ENCODE measurements around the gene CTTN.
A peak's percentile ranks its signal among the peaks of the same experiment; 100 is the strongest.

Gene CTTN

GRCh38 chr11:70473873-70474690 lies 75.8 kb downstream of the CTTN start:
- Histone ChIP-seq H3K27me3 (ENCODE audit: control insufficient read depth, insufficient read depth, low read length) (no peaks in the 10 kb centered on the region), H3K4me1 (ENCODE audit: control insufficient read depth, insufficient read depth, low read length) (no peaks in the 10 kb centered on the region), H3K36me3 (ENCODE audit: insufficient read depth, low read length) (no peaks in the 10 kb centered on the region), H3K9me3 (replicated peaks; ENCODE audit: low read length) (no peaks in the 10 kb centered on the region), H3K4me2 (ENCODE audit: low read length) (no peak overlapping the region), H3K9ac (ENCODE audit: low read depth, low read length) (no peak overlapping the region), H3K4me3 (ENCODE audit: low read length) (no peak overlapping the region)

DNA sequence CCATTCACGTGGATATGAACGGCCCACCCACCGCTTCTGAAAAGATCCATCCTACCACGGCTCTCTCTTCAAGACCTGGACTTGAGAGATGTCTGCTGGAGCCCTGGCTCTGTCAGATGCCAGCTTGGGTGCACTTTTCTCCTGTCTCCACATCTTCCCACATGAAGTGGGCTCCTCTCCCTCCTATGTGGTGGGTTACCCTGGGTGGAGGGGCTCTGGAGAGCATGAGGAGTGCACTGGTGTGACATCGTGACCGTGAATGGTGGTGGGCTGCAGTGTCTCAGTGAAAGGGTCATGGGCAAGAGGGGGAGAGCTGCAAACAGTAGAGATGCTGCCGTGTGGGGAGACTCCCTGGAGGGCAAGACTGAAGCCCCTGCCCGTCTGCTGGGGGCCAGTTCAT lies 76.4 kb downstream of the CTTN start:
- H3K27me3 ChIP-seq (ENCODE audit: control insufficient read depth, insufficient read depth, low read length) = no peaks in the 10 kb centered on the region

DNA sequence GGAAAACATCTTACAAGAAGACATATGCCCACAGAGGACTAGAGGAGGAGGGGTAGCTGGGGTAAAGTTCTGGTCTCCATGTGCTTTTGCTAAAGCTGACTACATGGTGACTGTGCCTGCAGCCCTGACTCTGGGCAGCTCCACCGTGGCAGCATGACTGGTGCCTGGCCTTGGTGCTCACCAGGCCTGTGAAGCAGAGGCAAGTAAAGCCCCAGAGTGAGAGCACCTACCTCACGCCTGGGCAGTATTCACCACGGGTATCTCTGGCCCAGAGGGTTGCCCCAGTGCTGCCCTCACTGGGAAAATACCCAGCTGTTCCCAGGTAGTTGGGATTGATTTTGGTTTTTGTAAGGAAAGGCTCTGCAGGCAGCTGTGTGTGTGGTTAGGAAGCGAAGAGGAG lies 78.3 kb downstream of the CTTN start:
- no peak overlapping the region for H3K9ac ChIP-seq (ENCODE audit: low read depth, low read length)
- H3K36me3 ChIP-seq (ENCODE audit: insufficient read depth, low read length) = no peaks in the 10 kb centered on the region
- no peak overlapping the region for H3K4me3 ChIP-seq (ENCODE audit: low read length)
- no peak overlapping the region for H3K4me2 ChIP-seq (ENCODE audit: low read length)
- peaks cover 1% of the 10 kb centered on the region for H3K4me1 ChIP-seq (ENCODE audit: control insufficient read depth, insufficient read depth, low read length)
- H3K9me3 ChIP-seq (replicated peaks; ENCODE audit: low read length) = no peaks in the 10 kb centered on the region
- H3K27me3 ChIP-seq (ENCODE audit: control insufficient read depth, insufficient read depth, low read length) = peaks cover 7% of the 10 kb centered on the region

More for the DNA sequence above, 76.4 kb downstream of the CTTN start:
- no peak overlapping the region for H3K4me3 ChIP-seq (ENCODE audit: low read length)
- no peaks in the 10 kb centered on the region for H3K4me1 ChIP-seq (ENCODE audit: control insufficient read depth, insufficient read depth, low read length)
- H3K9ac ChIP-seq (ENCODE audit: low read depth, low read length) = no peak overlapping the region
- no peaks in the 10 kb centered on the region for H3K36me3 ChIP-seq (ENCODE audit: insufficient read depth, low read length)
- H3K4me2 ChIP-seq (ENCODE audit: low read length) = no peak overlapping the region
- H3K9me3 ChIP-seq (replicated peaks; ENCODE audit: low read length) = no peaks in the 10 kb centered on the region

DNA sequence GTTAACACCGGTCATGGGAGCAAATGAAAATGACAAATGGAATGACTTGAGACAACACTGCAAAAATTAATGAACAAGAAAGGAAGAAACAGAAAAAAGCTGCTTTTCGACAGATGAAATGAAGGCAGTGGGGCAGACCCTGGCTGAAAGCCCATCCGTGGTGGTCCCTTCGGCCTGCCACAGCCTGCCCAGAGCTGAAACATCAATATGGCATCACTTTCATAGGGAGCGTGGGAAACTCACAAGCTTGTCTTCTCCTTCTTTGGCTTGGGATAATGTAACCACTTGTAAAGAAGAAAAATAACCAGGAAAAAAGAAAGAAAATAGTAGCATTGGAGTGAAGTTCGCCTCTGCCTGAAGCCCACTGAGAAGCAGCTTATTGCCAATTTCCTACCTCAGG lies 78.8 kb downstream of the CTTN start:
- Histone ChIP-seq H3K4me3 (ENCODE audit: low read length) (no peak overlapping the region), H3K36me3 (ENCODE audit: insufficient read depth, low read length) (no peaks in the 10 kb centered on the region), H3K9me3 (replicated peaks; ENCODE audit: low read length) (no peaks in the 10 kb centered on the region), H3K4me1 (ENCODE audit: control insufficient read depth, insufficient read depth, low read length) (peaks cover 6% of the 10 kb centered on the region), H3K4me2 (ENCODE audit: low read length) (no peak overlapping the region), H3K9ac (ENCODE audit: low read depth, low read length) (no peak overlapping the region), H3K27me3 (ENCODE audit: control insufficient read depth, insufficient read depth, low read length) (peaks cover 7% of the 10 kb centered on the region)

DNA sequence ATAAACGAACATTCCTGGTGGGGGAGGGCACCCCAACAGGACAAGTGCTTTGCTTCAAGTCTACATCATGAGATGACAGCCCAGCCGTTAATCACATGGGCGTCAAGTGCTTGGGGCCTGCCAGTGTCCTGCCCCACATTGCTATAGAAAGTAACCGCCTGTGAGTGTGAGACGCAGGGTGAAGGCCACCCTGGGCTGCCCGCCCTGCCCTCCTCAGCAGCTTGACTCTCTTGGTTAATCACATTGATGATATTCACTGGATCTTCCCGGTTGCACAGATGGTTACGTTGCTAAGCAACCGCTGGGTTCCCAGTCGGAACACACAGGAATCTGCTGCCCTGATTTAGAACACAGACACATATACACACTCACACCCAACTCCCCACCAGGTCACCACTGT lies 79.3 kb downstream of the CTTN start:
- H3K4me3 ChIP-seq (ENCODE audit: low read length) = no peak overlapping the region
- no peaks in the 10 kb centered on the region for H3K9me3 ChIP-seq (replicated peaks; ENCODE audit: low read length)
- peaks cover 7% of the 10 kb centered on the region for H3K27me3 ChIP-seq (ENCODE audit: control insufficient read depth, insufficient read depth, low read length)
- H3K4me1 ChIP-seq (ENCODE audit: control insufficient read depth, insufficient read depth, low read length) = peaks cover 11% of the 10 kb centered on the region
- no peak overlapping the region for H3K9ac ChIP-seq (ENCODE audit: low read depth, low read length)
- no peaks in the 10 kb centered on the region for H3K36me3 ChIP-seq (ENCODE audit: insufficient read depth, low read length)
- H3K4me2 ChIP-seq (ENCODE audit: low read length) = no peak overlapping the region

DNA sequence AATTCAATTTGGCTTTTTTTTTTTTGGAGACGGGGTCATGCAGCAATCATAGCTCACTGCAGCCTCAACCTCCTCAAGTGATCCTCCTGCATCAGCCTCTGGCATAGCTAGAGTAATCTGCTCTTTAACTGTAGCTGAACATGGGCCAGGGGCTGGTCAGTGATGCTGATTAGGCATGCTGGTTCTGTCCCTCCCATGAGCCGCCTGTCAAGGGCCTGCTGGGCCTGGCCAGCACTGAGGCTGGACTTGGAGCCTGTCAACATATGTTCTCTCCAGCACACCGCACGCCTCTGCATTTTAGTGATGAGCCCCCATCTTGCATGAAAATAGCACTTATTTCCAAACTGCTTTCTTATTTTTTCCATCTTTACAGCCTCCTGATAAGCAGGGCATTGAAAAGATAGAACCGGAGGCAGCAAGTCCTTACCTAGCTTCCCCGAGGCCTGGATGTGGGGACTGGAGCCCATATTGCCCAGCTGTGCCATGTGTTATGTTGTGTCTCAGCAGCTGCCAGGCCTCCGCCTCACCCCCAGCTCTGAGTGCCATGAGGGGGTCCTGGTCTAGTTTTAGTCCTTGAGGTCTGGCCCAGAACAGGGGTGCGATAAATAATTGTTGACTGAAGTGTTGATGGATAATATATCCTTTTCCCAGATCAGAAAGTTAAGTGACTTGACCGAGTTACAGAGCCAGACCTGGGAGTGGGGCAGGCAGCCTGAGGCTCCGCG lies 80.0 kb downstream of the CTTN start:
- Histone ChIP-seq H3K36me3 (ENCODE audit: insufficient read depth, low read length) (no peaks in the 10 kb centered on the region), H3K9me3 (replicated peaks; ENCODE audit: low read length) (no peaks in the 10 kb centered on the region), H3K4me3 (ENCODE audit: low read length) (no peak overlapping the region), H3K9ac (ENCODE audit: low read depth, low read length) (no peak overlapping the region), H3K4me1 (ENCODE audit: control insufficient read depth, insufficient read depth, low read length) (peaks cover 18% of the 10 kb centered on the region), H3K4me2 (ENCODE audit: low read length) (no peak overlapping the region), H3K27me3 (ENCODE audit: control insufficient read depth, insufficient read depth, low read length) (peaks cover 7% of the 10 kb centered on the region)

DNA sequence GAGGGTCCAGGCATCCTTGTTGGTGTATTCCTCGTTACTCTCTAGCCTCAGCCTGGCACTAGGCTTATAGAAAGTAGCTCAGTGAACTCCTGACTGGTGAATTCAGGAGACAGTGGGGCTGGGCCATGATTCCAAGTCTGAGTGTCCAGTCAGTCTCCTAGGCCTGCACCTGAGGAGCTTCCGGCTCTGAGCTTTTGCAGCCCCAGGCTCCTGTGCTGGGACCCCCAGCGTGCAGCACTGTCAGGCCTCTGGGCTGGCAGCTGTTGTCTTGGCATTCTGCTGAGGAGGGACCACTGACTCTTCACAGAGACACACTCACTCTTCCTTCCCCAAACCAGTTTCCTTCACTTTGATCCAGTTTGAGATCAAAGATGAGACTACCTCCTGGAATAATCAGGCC lies 82.4 kb downstream of the CTTN start:
- Histone ChIP-seq H3K36me3 (ENCODE audit: insufficient read depth, low read length) (no peaks in the 10 kb centered on the region), H3K9me3 (replicated peaks; ENCODE audit: low read length) (no peaks in the 10 kb centered on the region), H3K4me3 (ENCODE audit: low read length) (no peak overlapping the region), H3K27me3 (ENCODE audit: control insufficient read depth, insufficient read depth, low read length) (peaks cover 7% of the 10 kb centered on the region), H3K9ac (ENCODE audit: low read depth, low read length) (no peak overlapping the region), H3K4me1 (ENCODE audit: control insufficient read depth, insufficient read depth, low read length) (peaks cover 22% of the 10 kb centered on the region), H3K4me2 (ENCODE audit: low read length) (no peak overlapping the region)

DNA sequence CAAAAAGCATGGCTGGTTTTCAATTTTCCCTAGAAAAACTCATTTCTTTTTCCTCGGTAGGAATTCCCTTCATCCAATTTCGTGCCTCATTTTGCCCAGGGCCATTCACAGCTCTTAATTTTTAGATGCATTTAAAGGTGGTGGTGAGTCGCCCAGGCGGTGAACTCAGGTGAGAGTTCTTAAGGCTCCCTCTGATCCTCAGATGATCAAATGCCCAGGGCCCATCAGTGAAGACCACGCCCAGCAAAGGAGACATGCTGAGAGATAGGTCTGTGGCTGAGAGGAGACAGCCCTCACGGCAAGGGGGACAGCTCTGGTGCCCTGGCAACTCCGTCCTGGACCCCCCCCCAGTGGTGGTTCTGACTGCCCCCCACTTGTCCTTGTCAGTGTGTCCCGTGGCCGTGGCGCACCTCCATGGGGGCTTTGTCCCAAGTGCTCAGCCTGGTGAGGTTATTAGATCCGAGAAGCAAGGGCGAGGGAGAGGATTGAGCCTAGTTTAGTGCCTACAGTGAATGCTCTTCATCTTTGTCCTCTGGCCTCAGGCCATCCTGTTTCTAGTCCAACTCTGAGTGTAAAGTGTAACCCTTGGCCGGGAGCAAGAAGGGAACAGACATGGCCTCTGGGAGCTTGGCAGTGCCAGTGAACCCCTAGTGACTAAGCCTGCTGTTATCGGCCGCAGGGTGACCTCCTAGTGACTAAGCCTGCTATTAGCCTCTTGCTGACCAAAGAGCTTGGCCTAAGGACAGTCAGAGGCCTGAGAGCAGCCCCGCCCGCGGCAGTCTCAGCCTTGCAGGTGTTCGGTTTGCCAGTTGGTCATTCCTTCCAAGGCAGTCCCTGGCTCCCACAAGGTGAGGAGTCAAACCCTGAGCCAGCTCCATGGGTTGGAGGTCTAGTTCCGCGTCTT lies 83.5 kb downstream of the CTTN start:
- no peak overlapping the region for H3K9ac ChIP-seq (ENCODE audit: low read depth, low read length)
- peaks cover 7% of the 10 kb centered on the region for H3K27me3 ChIP-seq (ENCODE audit: control insufficient read depth, insufficient read depth, low read length)
- no peaks in the 10 kb centered on the region for H3K36me3 ChIP-seq (ENCODE audit: insufficient read depth, low read length)
- peak overlapping the region; percentile 56 for H3K4me2 ChIP-seq (ENCODE audit: low read length)
- no peaks in the 10 kb centered on the region for H3K9me3 ChIP-seq (replicated peaks; ENCODE audit: low read length)
- H3K4me1 ChIP-seq (ENCODE audit: control insufficient read depth, insufficient read depth, low read length) = peaks cover 22% of the 10 kb centered on the region
- H3K4me3 ChIP-seq (ENCODE audit: low read length) = peak overlapping the region; percentile 18

DNA sequence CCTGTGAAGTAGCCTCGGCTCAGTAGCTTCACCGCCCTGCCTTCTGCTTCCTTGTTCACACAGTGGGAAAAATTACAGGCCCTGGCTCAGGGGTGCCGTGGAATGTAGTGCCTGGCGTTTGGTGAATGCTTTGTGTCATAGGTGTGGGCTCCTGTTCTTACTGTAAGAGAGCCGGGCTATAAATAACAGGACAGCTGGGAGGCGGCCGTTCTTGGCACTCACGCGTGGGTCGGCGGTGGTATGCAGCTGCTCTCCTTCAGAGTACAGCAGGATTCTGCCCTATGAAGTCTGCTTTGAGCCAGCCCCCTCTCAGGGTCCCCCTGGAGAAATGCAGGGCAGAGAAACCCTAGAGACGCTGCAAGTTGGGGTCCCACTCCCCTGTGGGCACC lies 84.2 kb downstream of the CTTN start:
- Histone ChIP-seq H3K9ac (ENCODE audit: low read depth, low read length) (no peak overlapping the region), H3K9me3 (replicated peaks; ENCODE audit: low read length) (no peaks in the 10 kb centered on the region), H3K4me2 (ENCODE audit: low read length) (peak overlapping the region; percentile 56), H3K4me3 (ENCODE audit: low read length) (peak overlapping the region; percentile 18), H3K27me3 (ENCODE audit: control insufficient read depth, insufficient read depth, low read length) (peaks cover 7% of the 10 kb centered on the region), H3K36me3 (ENCODE audit: insufficient read depth, low read length) (no peaks in the 10 kb centered on the region), H3K4me1 (ENCODE audit: control insufficient read depth, insufficient read depth, low read length) (peaks cover 22% of the 10 kb centered on the region)

- no peak overlapping the region for H3K4me3 ChIP-seq (ENCODE audit: low read length)
- H3K27me3 ChIP-seq (ENCODE audit: control insufficient read depth, insufficient read depth, low read length) = peaks cover 7% of the 10 kb centered on the region
- H3K9me3 ChIP-seq (replicated peaks; ENCODE audit: low read length) = no peaks in the 10 kb centered on the region
- H3K36me3 ChIP-seq (ENCODE audit: insufficient read depth, low read length) = no peaks in the 10 kb centered on the region
- H3K9ac ChIP-seq (ENCODE audit: low read depth, low read length) = no peak overlapping the region
- peaks cover 22% of the 10 kb centered on the region for H3K4me1 ChIP-seq (ENCODE audit: control insufficient read depth, insufficient read depth, low read length)
- peak overlapping the region; percentile 56 for H3K4me2 ChIP-seq (ENCODE audit: low read length)
Measured at GRCh38 chr11:70483077-70483861, 84.9 kb downstream of the CTTN start.

DNA sequence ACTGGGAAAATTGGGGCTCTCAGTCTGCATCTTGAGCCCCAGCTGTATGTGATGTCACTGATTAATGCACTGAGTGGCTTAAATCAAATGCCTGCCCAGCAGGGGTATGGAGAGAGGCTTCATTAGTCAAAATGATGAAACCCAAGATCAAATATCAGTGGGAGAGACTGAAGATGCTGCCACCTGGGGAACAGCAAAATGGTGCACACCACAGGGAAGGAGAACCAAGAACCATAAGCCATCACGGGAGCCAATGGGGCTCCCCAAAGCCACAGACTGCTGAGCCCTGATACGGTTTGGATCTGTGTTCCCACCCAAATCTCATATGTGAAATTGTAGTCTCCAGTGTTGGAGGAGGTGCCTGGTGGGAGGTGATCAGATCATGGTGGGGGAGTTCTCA lies 85.6 kb downstream of the CTTN start:
- peaks cover 7% of the 10 kb centered on the region for H3K27me3 ChIP-seq (ENCODE audit: control insufficient read depth, insufficient read depth, low read length)
- peaks cover 22% of the 10 kb centered on the region for H3K4me1 ChIP-seq (ENCODE audit: control insufficient read depth, insufficient read depth, low read length)
- no peak overlapping the region for H3K9ac ChIP-seq (ENCODE audit: low read depth, low read length)
- H3K36me3 ChIP-seq (ENCODE audit: insufficient read depth, low read length) = no peaks in the 10 kb centered on the region
- no peak overlapping the region for H3K4me3 ChIP-seq (ENCODE audit: low read length)
- no peak overlapping the region for H3K4me2 ChIP-seq (ENCODE audit: low read length)
- H3K9me3 ChIP-seq (replicated peaks; ENCODE audit: low read length) = no peaks in the 10 kb centered on the region
